HG02852 (cell line): ENCODE results near the gene NEURL1.

Experiments
- ATAC-seq: cut with Tn5 transposase; IDR thresholded peaks from one replicate; pipeline ENCODE4 v1.9.1; 2021; ENCODE audit warnings: mild to moderate bottlenecking, moderate library complexity; ENCODE audit not compliant: unreplicated experiment

The NEURL1 gene

DNA sequence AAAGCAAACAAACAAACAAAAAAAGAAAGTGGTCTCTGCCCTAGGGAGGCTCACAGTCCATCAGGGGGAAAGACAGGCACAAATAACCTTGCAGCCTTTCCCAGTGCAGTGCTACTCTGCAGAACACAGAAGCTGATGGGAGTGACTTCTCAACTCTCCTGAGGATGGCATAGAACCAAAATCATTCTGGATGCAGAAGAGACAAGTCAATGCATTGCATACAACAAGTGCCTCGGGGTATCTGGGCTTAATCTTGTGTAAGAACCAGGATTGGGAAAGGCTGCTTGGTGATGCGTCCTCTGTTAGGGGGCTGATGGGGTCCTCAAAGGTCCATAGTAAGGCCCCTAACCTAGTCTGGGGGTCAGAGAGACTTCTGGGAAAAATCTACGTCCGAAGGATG is 68.9 kb downstream of the NEURL1 start:
- ATAC-seq = no peak

DNA sequence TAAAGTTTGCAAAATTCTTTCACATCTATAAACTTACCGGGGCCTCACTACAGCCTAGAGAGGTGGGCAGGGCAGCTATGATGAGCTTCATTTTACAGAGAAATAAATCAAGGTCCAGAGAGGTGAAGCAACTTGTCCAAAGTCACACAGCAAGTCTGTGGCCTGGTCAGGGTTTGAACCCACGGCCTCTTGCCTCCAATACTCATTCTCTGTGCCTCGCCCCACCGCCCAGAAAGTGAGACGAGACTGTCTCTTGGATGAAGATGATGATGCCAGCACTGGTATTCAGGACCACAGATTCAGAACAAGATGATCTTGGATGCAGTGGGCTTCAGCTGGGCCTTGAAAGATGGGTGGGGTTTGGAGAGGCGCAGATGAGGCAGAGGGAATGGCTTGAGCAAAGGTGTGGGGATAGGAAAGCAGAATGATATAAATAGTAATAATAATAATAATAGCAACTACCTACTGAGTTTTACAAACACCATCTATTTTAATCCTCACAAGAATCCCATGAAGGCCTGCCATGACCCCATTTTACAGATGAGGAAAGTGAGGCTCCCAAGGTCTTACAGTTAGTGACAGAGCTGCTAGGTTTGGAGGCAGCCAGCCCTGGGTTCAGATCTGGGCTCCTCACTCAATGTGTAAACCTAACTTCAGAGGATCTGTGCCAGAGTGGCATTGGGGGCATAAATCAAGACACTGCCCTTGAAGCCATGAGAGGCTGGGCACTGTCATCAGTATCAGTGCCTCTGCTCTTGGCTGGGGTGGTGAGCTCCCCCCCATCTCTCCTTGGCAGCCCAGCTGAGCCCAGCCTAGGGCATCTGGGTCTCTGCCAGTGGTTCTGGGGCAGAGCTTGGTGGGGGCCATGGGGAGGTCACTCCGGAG is 70.0 kb downstream of the NEURL1 start:
- no peak for ATAC-seq

DNA sequence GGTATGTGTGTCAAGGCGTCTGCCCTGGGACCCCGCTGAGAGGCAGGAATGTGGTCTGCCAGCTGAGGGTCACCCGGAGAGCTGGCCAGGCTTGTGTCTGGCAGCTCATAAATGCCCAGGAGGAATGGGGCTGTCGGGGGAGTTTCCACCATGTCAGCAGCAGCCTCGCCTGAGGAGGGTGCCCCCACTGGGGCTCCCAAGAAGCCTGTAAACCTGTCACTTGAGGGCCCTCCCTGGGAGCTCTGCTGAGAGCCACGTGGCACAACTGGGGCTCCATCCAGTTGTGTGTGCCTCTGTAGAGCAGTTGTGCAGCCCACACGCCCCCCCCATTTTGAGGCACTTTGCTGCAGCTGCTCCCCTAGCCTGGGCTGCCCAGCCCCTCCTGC is 70.6 kb downstream of the NEURL1 start:
- no peak for ATAC-seq

DNA sequence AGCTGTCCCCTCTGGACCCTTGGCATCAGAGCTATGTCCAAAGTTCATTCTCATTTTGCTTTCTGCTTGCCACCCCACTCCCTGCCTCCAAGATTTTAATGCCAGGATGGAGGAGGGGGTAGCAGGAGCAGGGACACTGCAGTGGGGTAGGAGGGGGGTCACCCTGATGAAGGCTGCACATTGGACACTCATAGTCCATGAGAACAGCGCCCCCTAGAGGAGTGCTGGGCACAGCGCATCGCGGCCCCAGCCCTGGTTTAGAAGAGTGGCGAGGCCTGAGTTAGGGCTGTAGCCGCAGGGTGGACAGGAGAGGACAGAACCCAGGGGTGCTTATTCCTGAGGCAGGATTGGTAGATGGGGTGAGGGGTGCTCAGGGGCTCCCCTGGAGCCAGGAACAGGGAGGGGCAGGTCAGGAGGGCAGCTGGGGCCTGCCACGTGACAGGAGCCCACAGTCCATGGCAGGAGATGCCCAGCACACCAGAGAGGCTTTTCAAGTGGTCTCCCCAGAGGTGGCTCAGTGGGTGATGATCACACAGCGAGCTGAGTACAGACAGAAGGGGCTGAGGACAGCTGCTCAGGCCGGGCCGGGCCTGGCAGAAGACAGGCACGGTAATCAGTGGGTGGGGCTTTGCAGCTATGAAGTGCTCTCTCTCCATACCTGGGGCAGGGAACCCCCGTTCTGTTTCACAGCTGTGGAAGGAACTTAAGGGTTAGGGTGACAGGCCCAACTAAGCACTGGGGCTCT is 71.4 kb downstream of the NEURL1 start:
- no peak for ATAC-seq

DNA sequence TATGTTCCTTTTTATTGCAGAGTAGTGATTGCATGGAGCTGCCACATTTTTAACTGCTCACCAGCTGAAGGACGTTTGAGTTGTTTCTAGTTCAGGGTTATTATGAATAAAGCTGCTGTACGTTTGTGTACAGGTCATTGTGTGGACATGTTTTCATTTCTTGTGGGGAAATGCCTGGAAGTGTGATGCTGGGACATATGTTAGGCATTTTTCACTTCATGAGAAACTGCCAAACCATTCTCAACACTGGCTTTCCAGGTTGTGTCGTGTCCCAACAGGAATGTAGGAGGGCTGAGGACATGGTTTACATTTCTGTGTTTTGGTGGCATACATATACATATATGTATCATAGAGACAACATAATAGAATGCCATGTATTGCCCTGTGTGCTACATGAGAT is 73.0 kb downstream of the NEURL1 start:
- ATAC-seq = no peak

DNA sequence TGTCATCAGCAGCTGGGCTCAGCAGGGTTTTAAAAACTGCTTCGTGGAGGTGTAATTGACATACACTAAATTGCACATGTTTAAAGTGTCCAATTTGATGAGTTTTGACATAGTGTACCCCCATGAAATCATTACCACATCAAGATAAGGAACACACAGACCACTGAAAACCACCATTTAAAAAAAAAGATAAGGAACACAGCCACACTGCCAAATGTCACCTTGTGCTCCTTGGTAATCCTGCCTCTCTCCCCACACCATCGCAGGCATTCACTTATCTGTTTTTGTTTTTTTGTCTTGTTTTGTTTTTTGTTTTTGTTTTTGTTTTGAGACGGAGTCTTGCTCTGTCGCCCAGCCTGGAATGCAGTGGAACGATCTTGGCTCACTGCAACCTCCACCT is 75.0 kb downstream of the NEURL1 start:
- ATAC-seq = no peak

DNA sequence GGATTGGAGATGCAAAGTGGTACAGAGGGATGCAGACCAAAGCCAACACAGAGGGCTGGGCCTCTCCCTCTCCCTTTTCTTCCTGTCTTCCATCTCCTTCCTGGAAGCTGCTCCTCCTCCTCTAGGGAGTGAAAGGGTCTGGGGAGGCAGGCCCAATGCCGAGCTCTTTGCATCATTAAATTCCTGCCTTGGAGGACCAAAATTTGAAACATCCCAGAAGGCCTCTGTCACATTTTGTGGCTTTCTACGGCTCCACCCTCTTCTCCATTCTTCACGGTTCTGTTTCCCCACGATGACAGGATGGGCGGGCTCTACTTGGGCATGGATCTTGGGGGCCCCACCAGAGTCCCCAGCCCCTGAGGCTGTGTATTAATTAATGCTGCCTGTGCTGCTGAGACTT is 76.4 kb downstream of the NEURL1 start:
- ATAC-seq = no peak

DNA sequence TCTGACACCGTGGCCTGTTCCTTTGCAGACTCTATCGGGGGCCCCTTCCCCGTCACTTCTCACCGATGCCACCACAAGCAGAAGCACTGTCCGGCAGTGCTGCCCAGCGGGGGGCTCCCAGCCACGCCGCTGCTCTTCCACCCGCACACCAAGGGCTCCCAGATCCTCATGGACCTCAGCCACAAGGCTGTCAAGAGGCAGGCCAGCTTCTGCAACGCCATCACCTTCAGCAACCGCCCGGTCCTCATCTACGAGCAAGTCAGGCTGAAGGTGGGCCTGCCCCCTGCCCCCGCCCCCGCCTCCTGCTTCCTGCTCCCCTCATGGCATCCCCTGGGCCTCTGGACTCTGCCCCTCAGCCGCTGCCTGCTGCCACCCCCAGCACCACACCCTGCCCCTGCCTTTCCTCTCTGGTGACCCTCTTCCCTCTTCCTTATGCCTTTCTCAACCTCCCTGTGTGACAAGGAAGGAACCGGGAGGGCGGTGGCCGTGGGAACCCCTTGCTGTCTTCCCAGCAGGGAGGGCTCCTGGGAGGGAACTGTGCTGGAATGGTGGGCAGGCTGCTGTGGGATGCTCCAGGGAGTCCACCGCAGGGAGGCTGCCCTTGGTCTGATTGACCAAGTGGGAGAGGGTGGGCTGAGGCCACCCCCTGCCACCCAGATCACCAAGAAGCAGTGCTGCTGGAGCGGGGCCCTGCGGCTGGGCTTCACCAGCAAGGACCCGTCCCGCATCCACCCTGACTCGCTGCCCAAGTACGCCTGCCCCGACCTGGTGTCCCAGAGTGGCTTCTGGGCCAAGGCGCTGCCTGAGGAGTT is 77.5 kb downstream of the NEURL1 start:
- ATAC-seq = no peak

DNA sequence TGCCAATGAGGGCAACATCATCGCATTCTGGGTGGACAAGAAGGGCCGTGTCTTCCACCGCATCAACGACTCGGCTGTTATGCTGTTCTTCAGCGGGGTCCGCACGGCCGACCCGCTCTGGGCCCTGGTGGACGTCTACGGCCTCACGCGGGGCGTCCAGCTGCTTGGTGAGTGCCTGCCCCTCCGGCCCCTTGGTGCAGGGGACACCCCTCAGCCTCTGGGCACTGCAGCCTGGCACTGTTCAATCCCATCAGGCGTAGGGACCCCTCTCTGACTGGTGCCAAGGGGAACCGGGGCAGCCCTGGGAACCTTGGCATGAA is 78.1 kb downstream of the NEURL1 start:
- no peak for ATAC-seq

DNA sequence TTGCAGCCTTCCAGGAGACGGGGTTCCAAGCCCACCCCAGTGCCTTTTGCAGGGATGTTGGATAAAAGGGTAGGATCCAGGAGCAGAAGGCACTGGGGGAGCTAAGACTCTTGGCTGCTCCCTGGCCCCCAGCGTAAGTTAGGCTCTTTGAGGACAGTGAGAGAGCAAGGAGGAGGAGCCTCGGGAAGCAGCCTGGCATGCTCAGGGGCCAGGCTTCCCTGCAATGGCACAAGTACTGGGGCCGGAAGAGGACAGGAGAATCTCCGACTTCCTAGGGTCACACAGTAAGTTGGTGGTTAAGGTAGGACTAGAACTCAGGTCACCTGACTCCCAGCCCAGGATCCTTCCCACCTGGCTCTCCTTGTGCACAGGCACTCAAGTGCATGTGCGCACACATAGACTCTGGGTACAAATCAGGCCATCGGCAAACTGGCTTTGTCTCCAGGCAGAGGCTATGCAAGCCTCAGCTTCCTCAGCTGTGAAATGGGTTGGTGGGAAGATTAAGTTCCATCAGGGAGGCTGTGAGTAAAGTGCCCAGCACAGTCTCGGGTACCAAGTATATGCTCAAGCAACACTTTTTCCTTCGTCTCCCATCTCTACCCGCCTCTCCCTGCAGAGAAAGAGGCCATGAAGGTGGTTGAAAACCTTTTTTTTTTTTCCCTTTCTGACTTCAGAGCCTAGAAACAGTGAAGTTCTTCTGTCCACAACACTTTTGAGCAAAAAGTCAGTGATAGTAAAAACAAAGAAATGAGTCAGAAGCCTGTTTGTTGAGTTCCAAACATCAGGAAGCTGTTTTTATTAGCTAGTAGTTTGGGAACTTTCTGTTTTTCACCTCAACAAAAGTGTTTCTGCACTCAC is 79.1 kb downstream of the NEURL1 start:
- no peak for ATAC-seq

DNA sequence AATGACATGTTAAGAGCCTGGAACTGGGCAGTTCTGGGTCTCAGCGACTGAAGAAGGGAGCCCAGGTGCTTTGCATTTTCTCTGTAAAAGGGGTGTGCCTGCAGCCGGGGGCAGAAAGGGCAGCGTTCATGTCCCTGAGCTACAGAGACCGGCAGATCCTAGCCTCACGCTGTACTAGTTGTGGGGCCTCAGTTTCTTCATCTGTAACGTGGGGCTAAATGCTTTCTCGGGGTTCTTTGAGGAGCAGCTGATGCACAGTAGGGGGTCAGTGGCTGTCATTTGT is 79.6 kb downstream of the NEURL1 start:
- no peak for ATAC-seq

DNA sequence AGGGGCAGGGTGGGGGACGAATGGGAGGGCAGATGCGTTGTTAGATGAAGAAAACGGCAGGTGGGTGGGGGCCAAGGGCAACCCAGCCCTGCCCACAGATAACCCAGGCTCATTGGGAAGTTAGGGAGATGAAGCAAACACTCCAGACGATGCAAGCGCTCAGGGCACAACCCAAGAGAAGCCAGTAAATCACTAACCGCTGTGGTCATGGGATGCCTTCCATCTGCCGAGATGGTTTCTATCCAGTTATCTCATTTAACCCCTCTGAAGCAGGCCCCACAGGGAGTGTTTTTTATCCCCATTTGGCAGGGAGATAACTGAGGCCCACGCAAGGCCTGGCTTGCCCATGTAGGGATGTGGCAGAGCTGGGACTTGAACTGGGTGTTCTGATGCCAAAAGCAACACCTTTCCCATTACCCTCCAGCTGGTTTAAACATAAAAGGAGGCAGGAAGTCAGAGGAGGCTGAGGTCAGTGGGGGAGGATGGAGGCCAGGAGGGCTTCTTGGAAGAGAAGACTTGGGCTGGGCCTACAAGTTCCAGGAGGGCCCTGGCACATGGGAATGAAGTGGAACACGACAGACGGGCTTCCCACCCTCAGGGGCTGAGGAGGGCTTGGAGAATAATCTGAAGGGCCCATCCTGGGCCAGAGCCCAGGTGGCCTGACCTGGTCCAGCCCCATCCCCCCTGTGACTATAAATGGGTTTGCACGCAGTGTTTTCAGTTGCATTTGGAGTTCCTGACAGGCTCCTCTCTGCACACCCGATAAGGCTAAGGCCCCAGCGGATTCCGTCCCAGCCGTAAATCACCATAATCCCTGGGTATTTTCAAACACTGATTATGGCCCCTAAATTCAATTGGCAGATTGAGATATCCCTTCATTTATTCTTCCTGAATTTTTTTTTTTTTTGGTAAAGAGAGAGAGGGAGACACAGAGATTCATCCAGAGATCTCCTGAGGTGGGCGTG is 80.9 kb downstream of the NEURL1 start:
- no peak for ATAC-seq

DNA sequence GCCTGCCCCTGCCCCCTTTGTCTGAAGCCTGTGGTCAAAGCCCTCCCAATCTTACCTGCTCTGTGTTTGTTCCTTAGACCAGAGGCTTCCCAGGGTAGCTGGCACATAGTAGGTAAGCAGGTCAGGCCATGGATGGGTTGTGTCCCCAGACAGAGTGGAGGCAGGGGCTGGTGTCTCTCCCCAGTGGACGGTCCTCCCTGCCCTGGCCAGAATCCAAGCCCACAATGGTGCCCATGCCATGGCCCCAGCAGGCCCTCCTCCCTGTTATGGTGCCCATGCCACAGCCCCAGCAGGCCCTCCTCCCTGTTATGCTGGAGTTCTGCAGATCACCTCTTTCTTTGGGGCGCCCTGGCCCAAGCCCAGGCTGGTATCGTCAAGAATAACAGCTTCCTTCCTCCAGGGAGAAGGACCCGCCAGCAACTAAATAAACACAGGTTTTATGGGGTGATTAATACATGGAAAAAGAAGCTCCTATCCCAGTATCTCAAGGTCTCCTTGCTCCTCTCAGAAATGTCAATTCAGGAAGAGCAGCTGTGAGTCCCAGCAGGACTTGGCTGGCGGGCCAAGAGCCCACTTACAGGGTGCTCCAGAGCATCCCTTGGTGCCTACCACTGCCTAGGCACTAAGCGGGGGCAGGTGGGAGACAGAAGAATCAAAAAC is 82.0 kb downstream of the NEURL1 start:
- ATAC-seq = no peak

DNA sequence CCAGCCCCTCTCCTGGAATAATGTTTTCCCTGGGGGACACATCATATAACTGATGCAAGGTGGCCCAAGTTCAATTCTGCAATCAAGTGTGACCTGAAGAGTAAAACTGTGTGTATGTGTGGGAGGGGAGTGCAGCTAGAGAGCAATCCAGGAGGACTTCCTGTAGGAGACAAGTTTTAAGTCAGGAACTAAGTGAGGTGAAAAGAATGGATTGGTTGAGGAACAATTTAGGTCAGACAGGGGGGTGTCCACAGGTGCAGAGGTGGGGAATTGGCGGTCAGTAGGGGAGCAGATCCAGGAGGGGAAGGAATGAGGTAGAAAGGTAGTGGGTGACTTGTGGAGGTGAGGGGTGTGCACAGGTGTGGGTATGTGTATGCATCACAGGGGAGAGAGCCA is 82.6 kb downstream of the NEURL1 start:
- no peak for ATAC-seq

DNA sequence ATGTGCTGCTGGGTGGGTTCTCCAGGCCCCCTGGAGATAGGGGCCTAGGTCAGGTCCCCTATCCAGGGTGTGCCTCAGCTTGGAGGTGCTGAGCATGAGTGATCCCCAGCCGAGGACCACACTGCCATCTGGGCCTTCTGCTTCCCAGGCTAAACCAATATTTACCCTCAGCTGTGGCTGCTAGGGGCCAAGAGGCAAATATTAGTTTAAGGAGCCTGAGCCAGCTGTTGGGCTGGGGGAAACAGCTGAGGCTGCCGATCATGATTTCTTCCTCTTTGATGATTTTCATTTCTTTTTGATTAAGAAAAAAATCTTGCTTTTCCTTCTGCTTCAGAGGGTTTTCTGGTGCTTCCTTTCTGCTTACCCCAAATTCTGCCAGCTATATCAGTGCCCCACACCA is 83.4 kb downstream of the NEURL1 start:
- no peak for ATAC-seq

DNA sequence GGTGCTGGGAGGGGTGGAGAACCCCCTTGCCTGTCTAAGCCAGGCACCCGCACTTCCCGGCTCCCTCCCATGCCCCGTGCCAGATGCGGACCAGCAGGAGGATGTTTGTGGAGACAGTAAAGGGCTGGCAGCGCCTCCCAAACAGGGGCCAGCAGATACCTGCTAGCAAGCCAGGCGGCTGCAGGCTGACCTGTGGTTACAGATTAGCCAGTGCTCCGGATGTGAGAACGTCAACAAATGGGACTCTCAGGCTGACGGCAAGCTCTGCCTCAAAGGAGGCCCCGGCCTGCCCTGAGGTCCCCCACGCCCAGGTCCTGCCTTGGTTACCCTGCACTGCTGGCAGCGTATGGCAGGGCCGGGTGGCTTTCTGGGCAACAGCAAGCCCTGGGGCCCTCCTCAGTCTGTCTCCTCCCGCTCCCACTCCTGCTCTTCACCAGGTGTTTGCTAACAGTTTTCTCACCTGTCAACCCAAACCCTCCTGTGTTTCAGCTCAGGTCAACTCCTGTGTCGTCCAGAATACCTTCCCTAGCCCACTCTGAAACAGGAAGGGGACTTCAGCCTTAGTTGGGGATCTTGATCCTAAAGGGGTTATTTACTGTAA is 85.4 kb downstream of the NEURL1 start:
- no peak for ATAC-seq

DNA sequence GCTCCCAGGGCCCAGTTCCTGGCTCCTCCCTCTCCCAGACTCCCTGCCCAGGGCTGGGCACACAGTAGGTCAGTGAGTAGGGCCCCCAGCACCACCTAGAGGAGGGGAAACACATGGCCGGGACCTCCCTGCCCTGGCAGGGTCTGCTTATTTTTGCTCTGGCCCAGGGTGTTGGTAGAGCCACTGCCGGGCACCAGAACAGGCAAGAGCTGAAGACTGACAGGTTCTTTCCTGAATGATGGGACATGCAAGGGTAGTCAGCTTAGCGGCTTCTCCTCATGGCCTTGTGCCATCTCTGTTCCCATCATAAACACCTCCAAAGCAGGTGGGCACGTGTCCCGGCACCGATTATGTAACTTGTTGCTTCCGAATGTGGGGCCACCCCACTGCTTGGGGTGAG is 86.5 kb downstream of the NEURL1 start:
- ATAC-seq = no peak

DNA sequence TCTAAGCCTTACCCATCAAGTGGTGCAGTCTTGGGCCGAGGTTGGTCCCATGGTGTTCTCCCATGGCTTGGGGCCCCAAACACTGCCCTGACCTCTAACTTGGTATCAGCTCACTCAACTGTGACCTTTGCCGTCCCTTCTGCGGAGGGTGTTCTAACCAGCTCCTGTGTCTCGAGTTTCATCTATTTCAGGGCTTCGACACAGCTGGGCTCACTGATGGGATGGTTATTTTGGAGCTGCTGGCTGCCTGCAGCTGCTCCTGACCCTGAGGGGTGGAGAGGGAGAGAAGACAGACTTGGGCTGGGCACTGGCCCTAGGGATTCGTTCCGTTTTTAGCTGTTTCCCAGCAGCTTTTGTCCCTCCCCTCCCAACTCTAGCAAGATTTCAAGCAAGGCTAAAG is 86.9 kb downstream of the NEURL1 start:
- ATAC-seq = no peak

DNA sequence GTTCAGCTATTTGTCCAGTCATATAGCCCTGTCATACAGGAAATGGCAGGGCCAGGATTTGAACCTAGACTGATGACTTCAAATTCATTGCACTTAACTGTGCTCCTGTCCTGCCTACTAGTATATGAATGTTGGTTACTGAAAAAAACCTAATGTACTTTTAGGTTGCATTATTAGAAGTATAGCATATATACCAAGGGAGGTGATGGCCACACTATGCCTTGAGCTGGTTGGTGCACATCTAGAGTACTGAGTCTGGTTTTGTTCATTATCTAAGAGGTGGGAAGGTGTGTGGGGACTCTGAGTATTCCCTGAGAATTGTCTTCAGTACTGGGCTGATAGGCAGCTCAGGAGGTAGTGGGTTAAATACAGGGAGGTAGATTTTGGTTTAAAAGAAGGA is 88.0 kb downstream of the NEURL1 start:
- ATAC-seq = no peak
